ENCODE measurements around the gene DUSP2.

Gene DUSP2, protein sequence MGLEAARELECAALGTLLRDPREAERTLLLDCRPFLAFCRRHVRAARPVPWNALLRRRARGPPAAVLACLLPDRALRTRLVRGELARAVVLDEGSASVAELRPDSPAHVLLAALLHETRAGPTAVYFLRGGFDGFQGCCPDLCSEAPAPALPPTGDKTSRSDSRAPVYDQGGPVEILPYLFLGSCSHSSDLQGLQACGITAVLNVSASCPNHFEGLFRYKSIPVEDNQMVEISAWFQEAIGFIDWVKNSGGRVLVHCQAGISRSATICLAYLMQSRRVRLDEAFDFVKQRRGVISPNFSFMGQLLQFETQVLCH

DNA sequence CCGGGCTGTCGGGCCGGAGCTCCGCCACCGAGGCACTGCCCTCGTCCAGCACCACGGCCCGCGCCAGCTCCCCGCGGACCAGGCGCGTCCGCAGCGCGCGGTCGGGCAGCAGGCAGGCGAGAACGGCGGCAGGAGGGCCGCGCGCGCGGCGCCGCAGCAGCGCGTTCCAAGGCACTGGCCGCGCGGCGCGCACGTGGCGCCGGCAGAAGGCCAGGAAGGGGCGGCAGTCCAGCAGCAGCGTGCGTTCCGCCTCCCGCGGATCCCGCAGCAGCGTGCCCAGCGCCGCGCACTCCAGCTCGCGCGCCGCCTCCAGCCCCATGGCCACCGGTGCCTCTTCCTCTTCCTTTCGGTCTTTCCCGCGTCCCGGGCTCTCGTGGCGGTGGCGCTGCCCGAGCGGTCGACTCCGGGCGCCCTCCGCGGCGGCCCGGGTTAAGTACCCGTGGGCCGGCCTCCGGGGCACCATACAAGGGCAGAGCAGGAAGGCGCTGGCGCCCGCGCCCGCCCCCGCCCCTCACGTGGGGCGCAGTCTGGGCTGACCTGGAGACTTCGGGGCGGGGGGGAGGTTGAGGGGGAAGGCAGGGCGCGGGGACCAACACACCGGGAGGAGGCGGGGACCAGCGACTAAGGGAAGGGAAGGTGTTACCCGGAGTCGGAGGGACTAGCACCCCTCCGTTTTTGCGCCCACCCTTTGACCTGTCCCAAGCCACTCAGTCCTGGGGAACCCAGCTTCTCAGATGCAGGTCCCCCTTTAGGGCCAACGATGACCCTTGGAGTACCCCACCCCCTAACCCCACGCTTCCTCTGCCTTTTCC is at the start of gene DUSP2:
DUSP2 (minus strand) TSS at position 405 of the 812 bp plus-strand sequence; CDS start at position 319, 86 bp downstream.
- no peak for DNase-seq

DNA sequence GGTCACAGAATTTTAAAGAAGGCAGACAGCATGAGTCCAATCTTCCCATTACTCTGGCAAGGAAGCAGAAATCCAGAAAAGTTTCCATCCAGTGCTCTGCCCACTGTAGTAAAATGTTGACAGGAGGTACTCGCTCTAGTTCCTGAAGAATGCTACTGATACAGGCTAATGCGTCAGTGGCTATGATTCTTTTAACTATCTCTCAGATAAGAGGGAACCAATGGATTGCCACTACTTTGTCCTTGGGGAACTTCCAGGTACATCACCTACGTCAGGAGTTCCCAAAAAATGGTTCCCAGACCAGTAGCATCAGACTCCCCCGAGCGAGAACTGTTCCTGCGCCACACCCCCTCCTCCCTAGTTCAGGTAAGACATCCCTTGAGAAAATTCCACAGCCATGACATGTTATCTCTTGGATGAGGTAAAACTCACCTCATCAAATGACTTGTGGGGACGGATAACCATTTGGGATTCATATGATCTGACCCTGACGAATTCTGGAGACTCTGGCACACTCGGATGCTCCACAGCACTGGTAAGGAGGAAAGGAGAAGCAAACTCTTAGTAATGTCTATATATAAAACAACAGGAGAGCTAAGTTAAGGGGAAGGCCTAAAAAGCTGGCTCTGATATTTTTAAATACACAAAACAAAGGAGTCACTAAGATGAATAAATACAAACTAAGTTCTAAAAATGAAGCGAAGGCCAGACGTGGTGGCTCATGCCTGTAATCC is 46.9 kb upstream of the DUSP2 start:
- no peak for DNase-seq

DNA sequence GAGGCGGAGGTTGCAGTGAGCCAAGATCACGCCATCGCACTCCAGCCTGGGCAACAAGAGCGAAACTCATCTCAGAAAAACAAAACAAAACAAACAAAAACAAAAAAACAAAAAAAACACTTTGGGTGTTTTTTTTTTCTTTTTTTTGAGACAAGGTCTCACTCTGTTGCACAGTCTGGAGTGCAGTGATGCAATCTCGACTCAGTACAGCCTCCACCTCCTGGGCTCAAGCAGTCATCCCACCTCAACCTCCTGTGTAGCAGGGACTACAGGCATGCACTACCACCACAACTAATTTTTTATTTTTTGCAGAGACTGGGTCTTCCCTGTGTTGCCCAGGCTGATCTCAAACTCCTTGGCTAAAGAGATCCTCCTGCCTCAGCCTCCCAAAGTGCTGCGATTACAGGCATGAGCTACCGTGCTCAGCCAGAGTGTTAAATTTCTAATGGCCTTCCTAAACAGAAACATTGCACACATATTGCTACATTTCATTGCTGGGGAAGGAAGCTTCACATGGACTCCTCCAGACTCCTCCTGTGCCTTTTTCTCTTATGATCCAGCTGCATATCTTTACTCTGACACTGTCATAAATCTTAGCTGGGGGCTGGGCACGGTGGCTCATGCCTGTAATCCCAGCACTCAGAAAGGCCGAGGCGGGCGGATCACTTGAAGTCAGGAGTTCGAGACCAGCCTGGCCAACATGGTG is 43.7 kb upstream of the DUSP2 start:
- no peak for DNase-seq

DNA sequence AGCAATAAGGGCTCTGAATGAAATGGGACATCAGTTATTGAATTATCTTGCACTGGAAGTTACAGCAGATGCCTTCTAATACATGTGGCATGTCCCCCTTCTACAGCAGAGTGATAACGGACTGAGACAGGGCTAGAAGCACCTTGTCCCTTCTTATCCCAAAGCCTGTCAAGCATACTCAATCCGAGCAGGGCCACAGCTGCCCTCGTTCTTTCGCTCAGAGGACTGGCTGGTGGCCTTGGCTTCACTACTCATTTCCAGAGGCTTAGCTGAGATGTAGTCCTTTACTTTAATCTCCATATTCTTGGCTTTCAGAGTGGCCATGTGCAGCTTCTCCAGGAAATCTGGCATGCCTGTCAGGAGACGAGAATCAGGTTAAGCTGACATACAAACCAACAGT is 41.3 kb upstream of the DUSP2 start:
- no peak for DNase-seq

DNA sequence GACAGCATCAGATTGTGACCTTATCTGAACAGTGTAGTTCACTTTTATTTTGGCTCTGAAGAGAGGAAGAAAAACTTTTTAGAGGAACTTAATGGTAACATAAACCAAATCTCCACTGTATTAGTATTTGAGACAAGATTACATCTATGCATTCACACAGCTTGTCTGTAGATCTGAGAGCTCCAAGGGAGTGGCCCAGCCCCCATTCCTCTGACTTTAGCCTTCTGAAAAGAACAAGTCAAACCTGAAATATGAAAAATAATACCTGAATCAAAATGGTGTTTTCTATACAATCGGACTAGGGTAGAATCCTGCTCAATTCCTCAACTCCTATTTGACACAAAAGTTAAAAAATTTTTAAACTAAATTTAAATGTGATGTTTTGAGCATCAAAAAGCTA is 40.3 kb upstream of the DUSP2 start:
- no peak for DNase-seq

DNA sequence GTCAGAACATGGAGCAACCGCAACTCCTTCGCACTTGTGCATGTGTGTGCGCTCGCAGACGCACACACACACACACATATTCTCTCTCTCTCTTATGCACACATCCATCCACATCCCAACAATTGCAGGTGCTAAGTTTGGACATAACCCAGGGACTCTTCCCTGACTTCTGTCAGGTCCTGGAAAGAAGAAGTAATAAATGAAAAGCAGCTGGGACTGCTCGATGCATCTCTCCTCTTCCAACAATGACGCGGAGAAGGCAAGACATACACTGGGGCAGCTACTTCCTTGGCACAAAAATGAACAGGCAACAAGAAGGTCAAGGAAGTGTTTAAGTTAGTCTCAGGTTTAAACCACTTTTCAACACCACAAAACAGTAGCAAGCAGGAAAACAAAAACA is 39.7 kb upstream of the DUSP2 start:
- no peak for DNase-seq

DNA sequence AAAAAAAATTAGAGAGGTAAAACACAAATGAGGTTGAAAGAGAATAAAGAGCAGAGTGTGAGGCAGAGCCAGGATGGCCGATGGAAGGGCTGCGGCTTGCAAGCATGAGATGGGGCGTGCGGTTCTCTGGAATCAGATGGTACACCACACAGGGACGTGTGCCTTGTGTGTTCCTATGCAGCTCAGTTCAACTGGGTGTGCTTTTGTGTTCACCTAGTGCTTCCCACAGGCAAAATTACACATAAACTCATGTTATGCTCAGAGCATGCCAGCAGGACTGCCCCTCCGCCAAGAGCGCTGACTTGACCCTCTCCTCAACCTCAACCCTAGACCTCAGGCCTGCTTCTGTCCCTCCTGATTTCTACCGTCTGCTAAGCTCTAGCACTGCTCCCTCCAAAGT is 38.9 kb upstream of the DUSP2 start:
- no peak for DNase-seq

DNA sequence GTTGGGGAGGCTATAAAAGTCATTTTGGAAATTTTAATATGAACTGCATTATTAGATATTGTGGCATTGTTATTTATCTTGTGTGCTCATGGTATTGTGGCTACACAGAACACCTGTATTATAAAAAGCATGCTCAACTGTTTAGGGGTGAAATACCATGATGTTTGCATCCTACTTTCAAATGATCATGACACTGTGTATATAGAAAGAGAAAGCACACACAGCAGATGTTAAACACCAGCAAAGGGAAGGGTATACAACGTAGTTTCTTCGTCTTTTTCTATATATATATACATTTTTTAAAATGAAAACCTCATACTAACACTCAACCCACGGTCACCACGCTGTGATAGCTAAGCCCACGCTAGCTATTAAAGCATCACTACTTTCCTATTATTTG is 36.3 kb upstream of the DUSP2 start:
- no peak for DNase-seq

DNA sequence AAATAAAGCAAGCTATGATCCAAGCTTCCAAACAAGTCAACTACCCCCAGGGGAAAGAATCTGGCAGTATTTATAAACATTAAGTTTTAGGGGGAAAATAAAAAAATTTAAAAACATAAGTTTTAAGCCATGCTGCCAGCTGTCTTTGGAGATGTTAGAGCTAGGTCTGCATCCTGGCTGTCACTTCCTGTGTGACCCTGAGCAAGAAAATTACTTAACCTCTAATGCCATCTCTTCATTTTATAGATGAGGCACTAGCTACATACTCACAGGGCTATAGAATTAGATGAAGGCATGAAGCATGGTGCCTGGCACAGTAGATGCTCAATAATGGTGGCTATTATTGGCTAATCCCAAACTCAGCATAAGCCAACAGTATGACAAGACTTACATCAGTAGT is 35.3 kb upstream of the DUSP2 start:
- no peak for DNase-seq

DNA sequence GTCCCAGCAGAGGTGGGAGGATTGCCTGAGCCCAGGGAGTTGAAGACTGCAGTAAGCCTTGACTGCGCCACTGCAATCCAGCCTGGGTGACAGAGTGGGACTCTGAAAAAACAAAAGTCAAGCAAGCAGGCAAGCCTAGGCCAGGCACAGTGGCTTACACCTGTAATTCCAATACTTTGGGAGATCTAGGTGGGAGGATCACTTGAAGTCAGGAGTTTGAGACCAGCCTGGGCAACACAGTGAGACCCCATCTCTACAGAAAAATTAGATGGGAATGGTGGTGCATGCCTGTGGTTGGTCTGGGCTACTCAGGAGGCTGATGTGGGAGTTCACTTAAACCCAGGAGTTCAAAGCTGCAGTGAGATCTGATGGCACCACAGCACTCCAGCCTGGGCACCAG is 34.8 kb upstream of the DUSP2 start:
- no peak for DNase-seq

DNA sequence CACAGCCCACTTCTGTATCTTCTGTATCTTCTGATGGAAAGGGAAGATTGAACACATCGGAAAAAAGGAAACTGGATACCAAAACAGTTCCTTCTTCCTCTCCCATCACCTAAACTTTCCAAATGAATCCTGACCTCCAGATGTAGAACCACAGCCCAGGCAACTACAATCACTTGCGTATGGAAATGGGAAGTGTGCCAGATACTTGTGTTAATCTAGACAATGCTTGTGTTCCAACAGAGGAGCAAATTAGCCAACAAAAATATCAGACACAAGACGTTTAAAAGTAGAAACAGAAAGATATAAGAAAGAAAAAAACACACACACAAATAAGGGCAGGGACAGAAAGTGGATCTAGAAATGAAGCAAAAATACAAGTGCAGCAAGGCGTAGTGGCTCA is 31.4 kb upstream of the DUSP2 start:
- no peak for DNase-seq

DNA sequence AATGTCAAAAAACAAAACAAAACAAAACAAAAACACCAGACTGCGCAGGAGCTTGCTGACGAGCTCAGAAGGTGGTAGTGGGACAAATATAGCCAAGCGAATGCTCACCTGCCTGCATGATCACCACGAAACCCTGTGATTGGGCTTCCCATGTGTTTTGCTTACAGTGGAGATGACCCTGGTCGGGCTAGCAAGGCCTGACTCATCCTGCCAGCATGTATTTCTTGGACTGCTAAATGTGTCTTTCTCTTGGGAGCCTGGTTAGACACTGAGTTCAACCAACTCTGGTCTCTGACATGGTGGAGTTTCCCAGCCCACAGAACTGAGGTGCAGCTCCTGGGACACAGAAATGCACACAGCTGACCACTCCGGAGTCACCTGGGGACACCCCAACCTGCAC is 30.7 kb upstream of the DUSP2 start:
- DNase-seq, result no peak

DNA sequence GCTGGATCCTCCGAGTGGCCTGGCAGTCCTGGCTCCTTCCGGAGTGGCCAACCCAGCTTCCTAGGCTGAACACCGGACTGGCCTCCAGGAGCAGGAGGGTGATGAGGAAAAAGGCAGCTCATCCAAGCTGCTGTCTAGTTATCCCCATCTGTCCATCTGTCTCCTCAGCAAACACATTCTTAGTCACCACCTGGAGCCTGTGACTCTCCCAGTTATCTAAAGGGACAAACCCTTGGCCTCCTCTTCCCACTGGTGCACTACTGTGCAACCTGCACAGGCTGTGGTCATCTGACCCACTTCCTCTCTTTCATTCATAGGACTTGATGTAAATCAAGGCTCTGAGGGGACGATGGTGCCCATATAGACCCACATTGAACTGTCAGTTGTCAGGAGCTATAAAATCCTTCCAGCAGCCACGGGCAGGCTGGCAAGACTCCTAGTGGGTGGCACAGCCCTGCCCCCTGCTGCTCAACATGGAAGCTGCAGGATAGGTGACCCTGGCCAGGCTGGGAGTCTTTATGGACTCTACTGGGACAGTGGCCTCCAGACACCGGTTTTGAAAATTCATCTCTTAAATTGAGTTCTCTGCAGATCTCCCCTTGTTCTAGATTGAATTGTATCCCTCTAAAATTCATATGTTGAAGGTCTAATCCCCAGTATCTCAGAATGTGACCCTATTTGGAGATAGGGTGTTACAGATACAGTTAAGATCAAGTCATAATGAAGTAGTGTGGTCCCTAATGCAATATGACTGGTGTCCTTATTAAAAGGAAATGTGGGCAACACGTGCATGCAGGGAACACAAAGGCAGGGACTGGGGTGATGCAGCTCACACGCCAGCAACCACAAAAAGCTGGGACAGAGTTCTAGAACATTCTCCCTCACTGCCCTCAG is 29.3 kb upstream of the DUSP2 start:
- DNase-seq, result peak; percentile 44

DNA sequence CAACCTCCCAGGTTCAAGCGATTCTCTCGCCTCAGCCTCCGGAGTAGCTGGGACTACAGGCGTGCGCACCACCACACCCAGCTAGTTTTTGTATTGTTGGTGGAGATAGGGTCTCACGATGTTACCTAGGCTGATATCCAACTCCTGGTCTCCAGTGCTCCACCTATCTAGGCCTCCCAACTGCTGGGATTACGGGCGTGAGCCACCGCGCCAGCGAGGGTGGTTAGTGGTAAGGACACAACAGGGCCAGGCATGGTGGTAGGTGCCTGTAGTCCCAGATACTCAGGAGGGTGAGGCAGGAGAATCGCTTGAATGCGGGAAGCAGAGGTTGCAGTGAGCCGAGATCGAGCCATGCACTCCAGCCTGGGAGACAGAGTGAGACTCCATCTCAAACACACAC is 26.6 kb upstream of the DUSP2 start:
- no peak for DNase-seq

DNA sequence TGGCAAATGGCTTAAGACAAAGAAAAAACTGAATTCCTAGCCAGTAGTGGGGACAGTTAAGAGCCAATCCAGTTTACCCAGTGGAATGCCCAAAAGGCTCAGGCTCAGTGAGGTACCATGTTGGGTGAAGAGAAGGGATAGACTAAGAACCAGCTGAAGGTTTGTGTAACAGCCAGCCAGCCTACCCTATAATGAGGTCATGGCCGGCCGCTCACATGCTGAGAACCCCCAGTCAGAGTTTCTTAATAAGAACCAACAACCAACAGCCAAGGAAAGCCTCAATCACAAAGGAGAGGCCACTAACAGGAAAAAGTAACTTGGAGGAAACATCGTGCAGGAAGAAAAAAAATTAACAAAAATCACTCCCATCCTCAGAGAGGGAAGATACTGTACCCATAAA is 25.4 kb upstream of the DUSP2 start:
- DNase-seq, result no peak

DNA sequence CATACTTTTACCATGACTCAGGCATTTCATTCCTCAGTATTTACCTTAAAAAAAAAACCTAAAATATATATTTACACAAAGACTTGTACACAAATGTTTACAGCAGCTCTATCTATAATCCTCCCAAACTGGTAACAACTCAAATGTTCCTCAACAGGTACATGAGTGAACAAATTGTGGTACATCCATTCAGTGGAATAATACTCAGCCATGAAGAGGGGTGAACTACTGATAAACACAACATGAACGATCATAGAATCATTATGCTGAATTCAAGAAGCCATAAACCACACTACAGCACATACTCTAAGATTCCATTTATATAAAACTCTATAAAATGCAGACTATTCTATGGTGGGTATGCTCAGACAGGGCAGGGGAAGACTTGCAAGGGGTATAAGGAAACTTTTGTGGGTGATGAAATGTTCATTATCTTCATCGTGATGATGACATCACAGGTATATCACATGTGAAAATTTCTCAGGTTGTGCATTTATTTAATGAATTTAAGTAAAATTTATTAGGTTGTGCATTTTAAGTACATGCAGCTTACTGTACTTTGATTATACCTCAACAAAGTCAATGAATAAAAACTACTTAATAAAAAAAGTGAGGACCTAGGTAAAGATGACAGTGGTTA is 24.7 kb upstream of the DUSP2 start:
- no peak for DNase-seq

DNA sequence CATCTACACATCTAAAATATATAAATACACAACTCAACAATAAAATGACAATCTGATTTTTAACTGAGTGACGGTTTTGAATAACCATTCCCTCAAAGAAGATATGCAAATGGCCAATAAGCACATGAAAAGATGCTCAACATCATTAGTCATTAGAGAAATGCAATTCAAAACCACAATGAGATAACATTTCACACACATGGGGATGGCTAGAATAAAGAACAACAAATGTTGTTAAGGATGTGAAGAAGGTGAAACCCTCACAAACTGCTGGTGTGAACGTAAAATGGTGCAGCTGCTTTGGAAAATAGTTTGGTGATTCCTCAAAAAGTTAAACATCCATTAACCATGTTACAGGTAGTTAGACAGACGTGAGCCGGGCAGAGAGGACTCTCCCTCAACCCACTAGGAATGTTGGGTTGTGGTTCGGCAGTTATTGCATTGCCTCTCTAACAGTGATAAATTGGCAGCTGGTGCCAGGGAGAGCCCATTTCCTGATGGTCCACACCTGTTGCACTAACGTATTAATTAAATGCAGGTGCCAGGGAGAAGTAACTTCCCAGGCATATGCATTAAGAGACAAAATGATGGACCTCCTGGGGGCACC is 22.3 kb upstream of the DUSP2 start:
- peak; percentile 17 for DNase-seq

DNA sequence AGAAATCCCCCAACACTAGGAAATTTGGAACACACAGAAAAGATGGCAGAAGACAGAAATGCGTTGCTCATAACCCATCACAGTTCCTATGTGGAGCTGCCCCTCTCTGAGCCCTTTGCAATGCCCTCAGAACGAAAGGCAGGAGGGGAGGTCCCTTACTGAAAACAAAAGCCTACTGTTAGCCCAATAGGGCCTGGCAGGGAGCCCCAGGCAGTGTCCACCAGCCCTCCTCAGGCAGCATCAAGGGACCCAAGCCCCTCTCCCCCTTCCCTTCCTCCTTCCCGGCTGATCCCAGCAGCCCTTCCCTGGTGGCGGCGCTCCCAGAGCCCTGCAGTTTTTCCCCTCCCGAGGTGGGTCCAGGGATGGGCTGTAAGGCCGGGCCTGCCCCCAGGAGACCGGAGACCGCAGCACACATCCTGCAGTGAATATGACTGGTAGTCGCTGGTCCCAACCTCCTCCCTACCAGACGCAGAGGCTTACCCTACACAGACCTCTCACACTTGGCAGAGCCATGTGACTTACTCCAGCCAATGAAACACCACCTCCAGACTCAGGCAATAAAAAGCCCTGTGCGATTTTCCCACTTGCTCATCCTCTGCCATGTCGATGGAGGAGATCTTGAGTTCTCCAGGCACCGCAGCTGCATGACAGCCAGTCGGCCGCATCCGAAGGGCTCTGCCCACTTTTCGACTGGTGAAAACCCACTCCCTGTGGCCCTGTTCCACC is 19.4 kb upstream of the DUSP2 start:
- no peak for DNase-seq

DNA sequence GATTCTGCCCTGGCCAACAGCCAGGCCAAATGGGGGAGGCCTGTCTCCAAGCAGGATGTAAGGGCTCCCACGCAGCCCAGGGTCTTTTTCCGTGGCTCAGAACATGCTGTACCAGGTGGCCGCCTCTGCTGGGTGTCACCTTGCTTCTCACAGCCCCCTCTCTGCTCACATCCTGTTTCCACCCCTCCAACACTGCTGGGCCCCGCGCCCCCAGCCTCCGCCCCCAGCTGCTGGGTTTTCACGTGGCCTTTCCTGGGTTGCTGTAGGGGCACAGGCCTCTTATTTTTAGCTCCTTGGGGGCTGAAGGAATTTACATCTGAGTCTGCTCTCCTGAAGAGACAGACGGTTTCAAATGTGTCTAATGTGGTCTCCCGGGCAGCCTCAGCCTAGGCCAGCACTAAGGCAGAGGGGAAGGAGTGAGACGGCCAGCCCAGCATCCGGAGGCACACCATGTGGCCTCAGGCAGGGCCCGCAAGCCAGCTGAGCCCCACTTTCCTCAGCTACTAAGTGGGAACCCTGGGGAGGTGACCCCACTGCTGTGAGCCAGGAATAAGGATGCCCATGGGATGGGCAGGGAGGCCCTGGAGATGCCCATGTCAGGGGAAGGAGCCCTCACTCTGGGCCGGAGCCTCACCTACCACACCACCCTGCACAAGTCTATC is 18.7 kb upstream of the DUSP2 start:
- no peak for DNase-seq

DNA sequence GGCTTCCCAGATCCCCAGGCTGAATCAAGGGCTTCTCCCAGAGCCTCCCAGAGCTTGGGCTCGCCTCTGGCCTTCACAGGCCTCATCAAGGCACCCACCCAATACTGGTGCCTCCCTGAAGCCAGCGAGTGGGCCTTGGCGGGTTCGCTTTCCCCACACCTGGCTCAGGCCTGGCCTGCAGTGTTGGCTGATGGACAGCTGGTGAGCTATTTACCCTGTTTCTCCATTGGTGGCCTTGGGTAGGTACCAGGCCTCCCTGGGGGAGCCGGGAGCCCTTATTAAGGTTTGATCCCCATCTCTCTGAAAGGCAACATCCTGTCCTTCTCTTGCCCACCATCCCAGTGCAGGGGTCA is 18.2 kb upstream of the DUSP2 start:
- DNase-seq, result no peak

All from COR-L47 (cell line).